Parathyroid adenoma (tissue), 2 donors: Measurements from ENCODE around the gene EPS8L2.
"Not testable (repeated sequence)": the region's sequence is repeated elsewhere in the genome, so short reads cannot be mapped to it uniquely, and the experiment has no call there.

Experiments
- H2AFZ ChIP-seq: fragments of 300-600 bp; sonication (generic); one replicate; pipeline ENCODE4 v1.7.0; 2017; ENCODE audit warnings: antibody characterized with exemption, mild to moderate bottlenecking
- H3K27ac ChIP-seq: fragments of 300-600 bp; sonication (generic); one replicate; pipeline ENCODE4 v1.7.0; 2017
- H3K27me3 ChIP-seq: fragments of 300-600 bp; sonication (generic); one replicate; pipeline ENCODE4 v1.7.0; 2017; ENCODE audit warnings: low read length; ENCODE audit not compliant: control insufficient read depth, insufficient read depth
- H3K36me3 ChIP-seq: fragments of 300-600 bp; sonication (generic); one replicate; pipeline ENCODE4 v1.7.0; 2017; ENCODE audit warnings: low read length; ENCODE audit not compliant: control insufficient read depth, insufficient read depth
- H3K4me1 ChIP-seq: fragments of 300-600 bp; sonication (generic); one replicate; pipeline ENCODE4 v1.7.0; 2017; ENCODE audit warnings: control low read depth
- H3K4me2 ChIP-seq: fragments of 300-600 bp; sonication (generic); one replicate; pipeline ENCODE4 v1.7.0; 2017; ENCODE audit warnings: low read length
- H3K4me3 ChIP-seq: fragments of 300-600 bp; sonication (generic); one replicate; pipeline ENCODE4 v1.7.0; 2017; ENCODE audit warnings: low read depth, low read length
- H3K79me2 ChIP-seq: fragments of 300-600 bp; sonication (generic); one replicate; pipeline ENCODE4 v1.7.0; 2017; ENCODE audit warnings: control low read depth
- H3K9ac ChIP-seq: fragments of 300-600 bp; sonication (generic); one replicate; pipeline ENCODE4 v1.7.0; 2017; ENCODE audit warnings: mild to moderate bottlenecking
- H3K9me3 ChIP-seq: fragments of 300-600 bp; sonication (generic); one replicate; pipeline ENCODE4 v1.7.0; 2017; ENCODE audit warnings: low read length; ENCODE audit not compliant: control insufficient read depth
- TF ChIP-seq, protein P1 (sequence below): fragments of 300-600 bp; sonication (generic); IDR thresholded peaks from one replicate; pipeline ENCODE4 v1.7.0; 2017; ENCODE audit warnings: antibody characterized with exemption, mild to moderate bottlenecking
- donor health status: primary hyperparathyroidism.

The EPS8L2 gene

GRCh38 chr11:728901-729491, 23.0 kb downstream of the EPS8L2 start:
- Histone ChIP-seq H3K4me3 (no peak overlapping the region), H3K9me3 (no peaks in the 10 kb centered on the region), H3K79me2 (no peaks in the 10 kb centered on the region), H3K9ac (no peak overlapping the region), H3K27ac (no peak overlapping the region), H2AFZ (no peak overlapping the region), H3K4me1 (no peaks in the 10 kb centered on the region), H3K4me2 (no peak overlapping the region), H3K27me3 (no peaks in the 10 kb centered on the region), H3K36me3 (no peaks in the 10 kb centered on the region)
- TF ChIP-seq, protein P1, sequence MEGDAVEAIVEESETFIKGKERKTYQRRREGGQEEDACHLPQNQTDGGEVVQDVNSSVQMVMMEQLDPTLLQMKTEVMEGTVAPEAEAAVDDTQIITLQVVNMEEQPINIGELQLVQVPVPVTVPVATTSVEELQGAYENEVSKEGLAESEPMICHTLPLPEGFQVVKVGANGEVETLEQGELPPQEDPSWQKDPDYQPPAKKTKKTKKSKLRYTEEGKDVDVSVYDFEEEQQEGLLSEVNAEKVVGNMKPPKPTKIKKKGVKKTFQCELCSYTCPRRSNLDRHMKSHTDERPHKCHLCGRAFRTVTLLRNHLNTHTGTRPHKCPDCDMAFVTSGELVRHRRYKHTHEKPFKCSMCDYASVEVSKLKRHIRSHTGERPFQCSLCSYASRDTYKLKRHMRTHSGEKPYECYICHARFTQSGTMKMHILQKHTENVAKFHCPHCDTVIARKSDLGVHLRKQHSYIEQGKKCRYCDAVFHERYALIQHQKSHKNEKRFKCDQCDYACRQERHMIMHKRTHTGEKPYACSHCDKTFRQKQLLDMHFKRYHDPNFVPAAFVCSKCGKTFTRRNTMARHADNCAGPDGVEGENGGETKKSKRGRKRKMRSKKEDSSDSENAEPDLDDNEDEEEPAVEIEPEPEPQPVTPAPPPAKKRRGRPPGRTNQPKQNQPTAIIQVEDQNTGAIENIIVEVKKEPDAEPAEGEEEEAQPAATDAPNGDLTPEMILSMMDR: no peak

GRCh38 chr11:729492-730074, 23.6 kb downstream of the EPS8L2 start:
- Histone ChIP-seq H3K4me2 (no peak overlapping the region), H3K27ac (no peak overlapping the region), H3K4me1 (no peaks in the 10 kb centered on the region), H3K9ac (no peak overlapping the region), H3K79me2 (no peaks in the 10 kb centered on the region), H3K4me3 (no peak overlapping the region), H2AFZ (no peak overlapping the region), H3K9me3 (no peaks in the 10 kb centered on the region), H3K36me3 (no peaks in the 10 kb centered on the region), H3K27me3 (no peaks in the 10 kb centered on the region)
- TF ChIP-seq, protein P1: no peak

DNA sequence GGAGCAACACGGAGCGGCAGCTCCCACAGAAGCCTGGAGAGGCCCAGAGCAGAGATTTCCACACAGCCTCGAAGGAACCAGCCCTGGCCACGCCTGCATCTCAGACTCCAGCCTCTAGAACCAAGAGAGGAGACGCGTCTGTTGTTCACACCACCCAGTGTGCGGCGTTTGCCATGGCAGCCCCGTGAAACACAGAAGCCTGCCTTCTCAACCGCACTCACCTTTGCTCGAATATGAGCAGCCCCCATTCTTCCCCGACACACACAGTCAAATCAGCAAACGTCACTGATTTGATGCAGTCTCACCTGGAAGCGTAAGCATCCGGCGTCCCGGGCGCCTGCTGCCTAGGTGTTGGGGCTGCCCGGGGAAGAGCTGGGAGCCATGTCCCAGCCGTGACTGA, 27.0 kb downstream of the EPS8L2 start:
- Histone ChIP-seq H3K27ac (no peak overlapping the region), H3K9me3 (no peaks in the 10 kb centered on the region), H3K9ac (no peak overlapping the region), H3K4me3 (no peak overlapping the region), H3K4me2 (no peak overlapping the region), H3K4me1 (no peaks in the 10 kb centered on the region), H3K36me3 (no peaks in the 10 kb centered on the region), H3K79me2 (no peaks in the 10 kb centered on the region), H3K27me3 (no peaks in the 10 kb centered on the region), H2AFZ (no peak overlapping the region)
- TF ChIP-seq, protein P1: no peak

DNA sequence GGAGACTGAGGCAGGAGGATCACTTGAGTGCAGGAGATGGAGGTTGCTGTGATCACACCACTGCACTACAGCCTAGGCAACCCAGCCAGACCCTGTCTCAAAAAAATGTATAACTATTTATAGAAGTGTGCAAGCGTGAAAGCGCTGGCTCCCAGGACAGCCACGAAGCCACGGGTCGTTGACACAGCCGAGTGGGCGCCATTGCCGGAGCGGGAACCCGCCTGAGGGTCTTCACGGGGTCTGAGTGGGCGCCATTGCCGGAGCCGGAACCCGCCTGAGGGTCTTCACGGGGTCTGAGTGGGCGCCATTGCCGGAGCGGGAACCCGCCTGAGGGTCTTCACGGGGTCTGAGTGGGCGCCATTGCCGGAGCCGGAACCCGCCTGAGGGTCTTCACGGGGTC, 28.5 kb downstream of the EPS8L2 start:
- not testable (repeated sequence) for H3K4me2 ChIP-seq, H3K27ac ChIP-seq, H3K9me3 ChIP-seq, H3K27me3 ChIP-seq, H2AFZ ChIP-seq, H3K4me1 ChIP-seq, H3K9ac ChIP-seq, H3K4me3 ChIP-seq, H3K79me2 ChIP-seq, H3K36me3 ChIP-seq

GRCh38 chr11:737366-737765, 31.3 kb downstream of the EPS8L2 start:
- Histone ChIP-seq H3K79me2 (no peaks in the 10 kb centered on the region), H3K4me3 (no peak overlapping the region), H3K36me3 (no peaks in the 10 kb centered on the region), H3K9ac (no peak overlapping the region), H3K9me3 (no peaks in the 10 kb centered on the region), H3K4me2 (no peak overlapping the region), H3K27me3 (no peaks in the 10 kb centered on the region), H2AFZ (no peak overlapping the region), H3K4me1 (no peaks in the 10 kb centered on the region), H3K27ac (no peak overlapping the region)
- TF ChIP-seq, protein P1: no peak

GRCh38 chr11:737899-738298, 31.9 kb downstream of the EPS8L2 start:
- H3K36me3 ChIP-seq, H3K9ac ChIP-seq, H3K27ac ChIP-seq, H3K4me3 ChIP-seq, H2AFZ ChIP-seq, H3K4me2 ChIP-seq, H3K4me1 ChIP-seq, H3K9me3 ChIP-seq, H3K79me2 ChIP-seq, H3K27me3 ChIP-seq: not testable (repeated sequence)
